Large intestine (tissue), 12 donors: ENCODE measurements around the gene PPTC7. TPM values are rescaled to one million over a fixed set of nuclear protein-coding genes. Genes with fewer than 3 reads are reported as not detected.
A peak's percentile ranks its signal among the peaks of the same experiment; 100 is the strongest.

Experiments used
- DNase-seq, 2 donors: peaks; one replicate each; pipeline versions ENCODE4 v3.0.0 to v3.0.0-alpha.2; 2013
- H3K27ac ChIP-seq: one replicate; pipeline ENCODE4 v1.5.1; 2013; ENCODE audit warnings: low read length
- H3K27me3 ChIP-seq: 2 replicates; pipeline ENCODE4 v1.6.1; 2013; ENCODE audit warnings: low read length; ENCODE audit not compliant: control insufficient read depth, insufficient read depth
- H3K36me3 ChIP-seq: 2 replicates; pipeline ENCODE4 v1.6.1; 2013; ENCODE audit warnings: low read length; ENCODE audit not compliant: control insufficient read depth, insufficient read depth
- H3K4me1 ChIP-seq: one replicate; pipeline ENCODE4 v1.6.1; 2013; ENCODE audit warnings: low read length; ENCODE audit not compliant: control insufficient read depth, insufficient read depth
- H3K4me3 ChIP-seq: one replicate; pipeline ENCODE4 v1.5.1; 2013; ENCODE audit warnings: low read length
- H3K9me3 ChIP-seq: one replicate; pipeline ENCODE4 v1.6.1; 2013; ENCODE audit warnings: mild to moderate bottlenecking, low read depth, low read length, moderate library complexity; ENCODE audit not compliant: control insufficient read depth
- WGBS: methylation state at CpG from one replicate; pipeline ENCODE4 v1.1.5; 2013; ENCODE audit warnings: low lambda C conversion rate; ENCODE audit not compliant: insufficient coverage; 5-methylcytosine and 5-hydroxymethylcytosine counted together
- long read RNA-seq, 11 donors: transcript quantifications; one replicate each; lab custom pipeline, GENCODE V29; 2026
- polyA plus RNA-seq: library from polyadenylated mRNA; unstranded; fragments of 120-200 nt; gene quantifications from one replicate; pipeline ENCODE4 v1.2.1, GENCODE V29; 2013

PPTC7 gene, protein sequence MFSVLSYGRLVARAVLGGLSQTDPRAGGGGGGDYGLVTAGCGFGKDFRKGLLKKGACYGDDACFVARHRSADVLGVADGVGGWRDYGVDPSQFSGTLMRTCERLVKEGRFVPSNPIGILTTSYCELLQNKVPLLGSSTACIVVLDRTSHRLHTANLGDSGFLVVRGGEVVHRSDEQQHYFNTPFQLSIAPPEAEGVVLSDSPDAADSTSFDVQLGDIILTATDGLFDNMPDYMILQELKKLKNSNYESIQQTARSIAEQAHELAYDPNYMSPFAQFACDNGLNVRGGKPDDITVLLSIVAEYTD
- 20.5 TPM for polyA plus RNA-seq
- long read RNA-seq, donor 1, full-length matches to known transcripts = 1 of 1 reads
- long read RNA-seq, donor 1, partial matches to known transcripts = 0 of 1 reads
- long read RNA-seq, donor 1, other reads (novel, unspliced or antisense) = 0 of 1 reads
- long read RNA-seq, donor 2, full-length matches to known transcripts = 2 of 2 reads
- long read RNA-seq, donor 2, partial matches to known transcripts = 0 of 2 reads
- long read RNA-seq, donor 2, other reads (novel, unspliced or antisense) = 0 of 2 reads
- long read RNA-seq, donor 3 = 0 reads
- long read RNA-seq, donor 4, full-length matches to known transcripts = 1 of 1 reads
- long read RNA-seq, donor 4, partial matches to known transcripts = 0 of 1 reads
- long read RNA-seq, donor 4, other reads (novel, unspliced or antisense) = 0 of 1 reads
- long read RNA-seq, donor 5, full-length matches to known transcripts = 3 of 3 reads
- long read RNA-seq, donor 5, partial matches to known transcripts = 0 of 3 reads
- long read RNA-seq, donor 5, other reads (novel, unspliced or antisense) = 0 of 3 reads
- long read RNA-seq, donor 6, full-length matches to known transcripts = 3 of 3 reads
- long read RNA-seq, donor 6, partial matches to known transcripts = 0 of 3 reads
- long read RNA-seq, donor 6, other reads (novel, unspliced or antisense) = 0 of 3 reads
- long read RNA-seq, donor 7, full-length matches to known transcripts = 1 of 1 reads
- long read RNA-seq, donor 7, partial matches to known transcripts = 0 of 1 reads
- long read RNA-seq, donor 7, other reads (novel, unspliced or antisense) = 0 of 1 reads
- long read RNA-seq, donor 8, full-length matches to known transcripts = 4 of 4 reads
- long read RNA-seq, donor 8, partial matches to known transcripts = 0 of 4 reads
- long read RNA-seq, donor 8, other reads (novel, unspliced or antisense) = 0 of 4 reads
- long read RNA-seq, donor 9 = 0 reads
- long read RNA-seq, donor 10, full-length matches to known transcripts = 5 of 5 reads
- long read RNA-seq, donor 10, partial matches to known transcripts = 0 of 5 reads
- long read RNA-seq, donor 10, other reads (novel, unspliced or antisense) = 0 of 5 reads
- long read RNA-seq, donor 11 = 0 reads

DNA sequence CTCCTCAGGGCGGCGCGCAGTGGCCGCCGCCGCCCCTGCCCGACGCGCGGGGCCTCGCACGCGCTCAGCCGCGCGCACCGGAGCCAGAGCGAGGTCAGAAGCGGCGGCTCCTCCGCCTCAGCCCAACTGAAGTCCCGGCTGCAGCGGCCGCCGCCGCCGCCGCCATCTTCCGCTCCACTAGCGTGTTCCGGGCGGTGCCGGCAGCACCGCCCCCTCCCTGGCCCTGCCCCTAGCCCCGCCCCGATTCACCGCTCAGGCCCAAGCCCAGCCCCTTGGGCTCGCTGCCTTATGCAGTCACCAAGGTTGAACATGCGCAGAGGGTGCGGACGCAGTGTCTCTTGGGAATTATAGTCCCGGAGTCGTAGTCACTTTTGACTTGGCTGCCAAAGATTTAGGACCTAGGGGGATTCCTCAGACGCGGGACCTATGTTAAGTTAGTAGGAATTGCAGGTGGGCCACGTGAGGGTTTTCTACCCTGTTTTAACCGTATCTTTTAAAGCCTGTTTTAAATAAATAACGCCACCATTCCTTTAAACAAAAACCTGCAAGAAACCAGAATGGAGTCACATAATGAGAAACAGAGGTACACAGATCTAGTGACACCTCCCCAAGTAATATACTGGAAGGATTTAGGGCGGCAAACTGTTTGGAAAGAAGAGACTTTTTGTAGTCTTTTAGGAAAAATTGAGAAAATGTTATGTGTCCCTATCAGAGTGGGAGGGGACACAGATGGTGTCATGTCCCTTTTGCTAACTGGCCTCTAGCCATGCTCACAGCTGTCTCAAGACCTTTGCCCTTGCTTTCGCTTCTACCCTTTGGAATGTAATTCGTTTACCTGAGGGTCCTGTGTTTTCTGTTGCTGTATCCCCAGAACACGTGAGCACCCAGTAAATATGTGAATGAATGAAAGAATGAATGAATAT is at the start of gene PPTC7:
Gene PPTC7 (minus strand): TSS at position 182 of the 923 bp plus-strand sequence. CDS start 287 bp downstream, outside the sequence.
- peak; percentile 96 for DNase-seq
- WGBS = 29% methylated on average over 1 of the region's 52 CpGs
- H3K27me3 ChIP-seq = no peaks in the 10 kb centered on the region
- H3K4me1 ChIP-seq = peaks cover 21% of the 10 kb centered on the region
- H3K4me3 ChIP-seq = peak within 1 kb of the TSS; percentile 98
- H3K36me3 ChIP-seq = no peaks in the 10 kb centered on the region
- H3K27ac ChIP-seq = peak within 1 kb of the TSS; percentile 86
- H3K9me3 ChIP-seq = peaks cover 5% of the 10 kb centered on the region

GRCh38 chr12:110627500-110628195 is 44.5 kb upstream of the PPTC7 start:
- no peaks in the 10 kb centered on the region for H3K9me3 ChIP-seq
- H3K36me3 ChIP-seq = peaks cover 10% of the 10 kb centered on the region
- H3K4me1 ChIP-seq = no peaks in the 10 kb centered on the region
- H3K27me3 ChIP-seq = no peaks in the 10 kb centered on the region
- WGBS = 89% methylated on average over 4 of the region's 8 CpGs
- DNase-seq = no peak
- H3K4me3 ChIP-seq = no peak overlapping the region
- no peak overlapping the region for H3K27ac ChIP-seq

GRCh38 chr12:110622582-110622981 is 39.5 kb upstream of the PPTC7 start:
- Histone ChIP-seq H3K27ac (no peak overlapping the region), H3K4me3 (no peak overlapping the region), H3K4me1 (no peaks in the 10 kb centered on the region), H3K36me3 (no peaks in the 10 kb centered on the region), H3K27me3 (no peaks in the 10 kb centered on the region), H3K9me3 (no peaks in the 10 kb centered on the region)
- no CpG with 5 or more reads among the region's 3 CpGs for WGBS
- DNase-seq = peak; percentile 48 to 63

- no peak overlapping the region for H3K4me3 ChIP-seq
- no peaks in the 10 kb centered on the region for H3K27me3 ChIP-seq
- H3K9me3 ChIP-seq = no peaks in the 10 kb centered on the region
- peaks cover 1% of the 10 kb centered on the region for H3K4me1 ChIP-seq
- no peak overlapping the region for H3K27ac ChIP-seq
- no peak for DNase-seq
- H3K36me3 ChIP-seq = no peaks in the 10 kb centered on the region
- WGBS = 100% methylated on average over 1 of the region's 4 CpGs
Observed at GRCh38 chr12:110619534-110619953, 36.4 kb upstream of the PPTC7 start.

- no CpG with 5 or more reads among the region's 5 CpGs for WGBS
- no peaks in the 10 kb centered on the region for H3K9me3 ChIP-seq
- DNase-seq = no peak
- no peak overlapping the region for H3K4me3 ChIP-seq
- no peaks in the 10 kb centered on the region for H3K36me3 ChIP-seq
- H3K27ac ChIP-seq = no peak overlapping the region
- H3K4me1 ChIP-seq = peaks cover 3% of the 10 kb centered on the region
- no peaks in the 10 kb centered on the region for H3K27me3 ChIP-seq
Observed at GRCh38 chr12:110616471-110617115, 33.5 kb upstream of the PPTC7 start.

GRCh38 chr12:110615171-110615570 is 32.1 kb upstream of the PPTC7 start:
- Histone ChIP-seq H3K27me3 (no peaks in the 10 kb centered on the region), H3K9me3 (no peaks in the 10 kb centered on the region), H3K4me1 (peaks cover 3% of the 10 kb centered on the region), H3K27ac (no peak overlapping the region), H3K4me3 (no peak overlapping the region), H3K36me3 (no peaks in the 10 kb centered on the region)
- 100% methylated on average over 5 of the region's 8 CpGs for WGBS
- DNase-seq = no peak

GRCh38 chr12:110613771-110614684 is 30.9 kb upstream of the PPTC7 start, which contains the start of gene TCTN1:
TSS of gene TCTN1 (plus strand) at chr12:110614129. CDS start at chr12:110614183, 54 bp downstream.
- H3K4me1 ChIP-seq = peaks cover 3% of the 10 kb centered on the region
- WGBS = 44% methylated on average over 2 of the region's 60 CpGs

More at GRCh38 chr12:110613771-110614684, 30.9 kb upstream of the PPTC7 start, which contains the start of gene TCTN1:
- H3K27me3 ChIP-seq = no peaks in the 10 kb centered on the region
- H3K36me3 ChIP-seq = no peaks in the 10 kb centered on the region
- no peaks in the 10 kb centered on the region for H3K9me3 ChIP-seq
- H3K27ac ChIP-seq = peak within 1 kb of the TSS; percentile 23
- peak; percentile 96 to 97 for DNase-seq
- peak within 1 kb of the TSS; percentile 75 for H3K4me3 ChIP-seq
